Prostate gland (tissue), 2 donors: ENCODE results near the gene PDIA5. TPM values are rescaled to one million over a fixed set of nuclear protein-coding genes. Genes with fewer than 3 reads are reported as not detected.
"Not testable (repeated sequence)": the region's sequence is repeated elsewhere in the genome, so short reads cannot be mapped to it uniquely, and the experiment has no call there.

Experiments used
- DNase-seq: peaks from one replicate; pipeline ENCODE4 v3.0.0-alpha.2; 2019; ENCODE audit warnings: low spot score
- H3K27ac ChIP-seq, 2 donors: fragments of 200-600 bp; sonication (generic); 2 replicates each; pipeline ENCODE4 v1.5.1; 2017 to 2019
- H3K27me3 ChIP-seq: fragments of 200-600 bp; sonication (generic); replicated peaks from 2 replicates; pipeline ENCODE4 v1.5.1; 2019; ENCODE audit not compliant: insufficient read depth
- H3K36me3 ChIP-seq, 2 donors: fragments of 200-600 bp; sonication (generic); 1 replicate in 1 of 2; 2 replicates in 1 of 2; pipeline versions ENCODE4 v1.5.1 to v1.8.1; 2017 to 2019
- H3K4me1 ChIP-seq: fragments of 200-600 bp; sonication (generic); replicated peaks from 2 replicates; pipeline ENCODE4 v1.5.1; 2019
- H3K4me3 ChIP-seq, 2 donors: fragments of 200-600 bp; sonication (generic); 2 replicates each; pipeline ENCODE4 v1.5.1; 2017 to 2019
- H3K9me3 ChIP-seq: fragments of 200-600 bp; sonication (generic); 2 replicates; pipeline ENCODE4 v1.5.1; 2017
- CTCF ChIP-seq, 4 experiments: fragments of 200-600 bp in 2 of 4; fragments of 450-650 bp in 2 of 4; sonication (generic) in 2 of 4; IDR thresholded peaks; 1 replicate in 3 of 4; 2 replicates in 1 of 4; pipeline ENCODE4 v1.5.1; 2016 to 2019; ENCODE audit warnings: antibody characterized with exemption in 4 of 4, mild to moderate bottlenecking in 2 of 4, moderate library complexity in 2 of 4
- POLR2A ChIP-seq: fragments of 450-650 bp; IDR thresholded peaks from one replicate; pipeline ENCODE4 v1.6.1; 2016; ENCODE audit warnings: antibody characterized with exemption, mild to moderate bottlenecking
- POLR2AphosphoS5 ChIP-seq: sonication (generic); formaldehyde crosslinking; IDR thresholded peaks from one replicate; pipeline ENCODE4 v1.6.1; 2017; ENCODE audit warnings: antibody characterized with exemption
- WGBS: methylation state at CpG from one replicate; pipeline ENCODE4 v1.1.5; 2018; 5-methylcytosine and 5-hydroxymethylcytosine counted together
- intact Hi-C: fragments of 100-400 bp; cut with DNase I; formaldehyde crosslinking; loops from one replicate; pipeline ENCODE4 v1.14.2; 2022
- total RNA-seq, 2 donors: library from RNA; depleted of rRNA; stranded (reverse); fragments of >200 nt; gene quantifications; one replicate each; pipeline ENCODE4 v1.1.0, GENCODE V29; 2016

Gene PDIA5
- total RNA-seq, 2 donors from 2014 or later: 67.9 to 75.9 TPM

DNA sequence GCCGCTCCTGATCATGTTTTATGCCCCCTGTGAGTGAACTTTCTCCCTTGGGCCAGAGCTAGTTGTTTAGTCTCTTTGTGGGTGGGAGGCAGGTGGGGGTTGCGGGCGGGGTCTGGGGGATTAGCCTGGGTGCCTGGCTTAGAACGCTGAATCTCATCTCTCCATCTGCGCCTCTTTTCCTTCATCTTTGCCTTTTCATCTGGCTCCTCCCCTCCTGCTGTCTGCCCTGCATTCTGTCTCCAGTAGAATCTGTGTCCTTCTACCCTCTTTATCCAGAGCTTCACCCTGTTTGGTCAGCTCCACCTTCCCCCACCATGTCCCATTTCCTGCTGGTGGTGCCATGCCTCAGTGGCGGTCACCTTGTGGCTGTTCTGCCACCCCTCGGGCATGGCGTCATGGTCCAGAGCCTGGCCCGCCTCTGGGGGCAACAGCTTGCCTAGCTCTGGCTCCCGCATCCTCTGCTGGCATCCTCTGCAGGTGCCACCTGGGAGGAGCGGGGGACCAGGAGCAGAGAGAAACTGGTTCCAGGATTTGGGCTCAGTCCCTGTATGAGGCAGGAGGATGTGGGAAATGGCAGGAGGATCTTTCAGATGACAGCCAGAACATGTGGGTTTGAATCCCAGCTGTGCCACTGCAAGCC lies 44.3 kb downstream of the PDIA5 start:
- no peaks in the 10 kb centered on the region for H3K27me3 ChIP-seq
- H3K36me3 ChIP-seq: peaks cover 0 to 3% of the 10 kb centered on the region in 2 donors
- no peak for TF ChIP-seq POLR2A
- TF ChIP-seq POLR2AphosphoS5: no peak
- no peak for TF ChIP-seq CTCF (IDR thresholded peaks at IDR 0.05)
- H3K4me1 ChIP-seq: no peaks in the 10 kb centered on the region
- no peak for DNase-seq
- WGBS: 97% methylated on average over 11 of the region's 11 CpGs
- H3K9me3 ChIP-seq: no peaks in the 10 kb centered on the region
- H3K27ac ChIP-seq: no peak overlapping the region
- no peak overlapping the region for H3K4me3 ChIP-seq
- intact Hi-C loops: no loop called here

DNA sequence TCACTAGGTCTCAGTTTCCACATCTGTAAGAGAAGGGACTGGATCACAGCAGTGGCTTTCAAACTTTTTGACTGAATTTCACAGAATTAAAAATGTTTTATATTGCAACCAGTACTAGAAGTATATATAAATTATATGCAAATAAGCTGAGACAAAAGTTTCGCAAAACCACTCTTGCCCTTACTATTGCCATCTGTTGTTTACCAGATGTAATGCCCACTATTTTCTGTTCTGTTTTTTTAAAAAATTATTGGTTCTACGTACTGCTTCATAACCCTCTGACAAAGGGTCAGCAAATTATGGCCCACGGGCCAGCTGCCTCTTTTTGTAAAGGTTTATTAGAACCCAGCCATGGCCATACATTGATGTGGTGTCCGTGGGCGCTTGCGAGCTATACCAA lies 44.8 kb downstream of the PDIA5 start:
- Histone ChIP-seq H3K4me1 (no peaks in the 10 kb centered on the region), H3K27me3 (no peaks in the 10 kb centered on the region), H3K9me3 (no peaks in the 10 kb centered on the region), H3K27ac (no peak overlapping the region), H3K4me3 (no peak overlapping the region), H3K36me3 (peaks cover 0 to 3% of the 10 kb centered on the region in 2 donors)
- intact Hi-C loops: no loop called here
- DNase-seq: no peak
- 95% methylated on average over 6 of the region's 6 CpGs for WGBS
- TF ChIP-seq CTCF (IDR thresholded peaks at IDR 0.05) (no peak), POLR2AphosphoS5 (no peak), POLR2A (no peak)

- no peaks in the 10 kb centered on the region for H3K9me3 ChIP-seq
- H3K27ac ChIP-seq: no peak overlapping the region
- H3K4me3 ChIP-seq: no peak overlapping the region
- no peaks in the 10 kb centered on the region for H3K4me1 ChIP-seq
- TF ChIP-seq POLR2AphosphoS5: no peak
- TF ChIP-seq CTCF (IDR thresholded peaks at IDR 0.05): no peak
- no peak for TF ChIP-seq POLR2A
- DNase-seq: no peak
- WGBS: 78% methylated on average over 5 of the region's 5 CpGs
- H3K36me3 ChIP-seq: peaks cover 0 to 3% of the 10 kb centered on the region in 2 donors
- intact Hi-C loops: no loop called here
- H3K27me3 ChIP-seq: no peaks in the 10 kb centered on the region
These were observed 45.4 kb downstream of the PDIA5 start for GRCh38 chr3:123112232-123112631.

- 96% methylated on average over 7 of the region's 7 CpGs for WGBS
- H3K36me3 ChIP-seq, intact Hi-C loops, H3K4me1 ChIP-seq, H3K27me3 ChIP-seq, DNase-seq, H3K4me3 ChIP-seq, H3K27ac ChIP-seq, H3K9me3 ChIP-seq: not testable (repeated sequence)
These were observed 45.8 kb downstream of the PDIA5 start for GRCh38 chr3:123112656-123113055.

DNA sequence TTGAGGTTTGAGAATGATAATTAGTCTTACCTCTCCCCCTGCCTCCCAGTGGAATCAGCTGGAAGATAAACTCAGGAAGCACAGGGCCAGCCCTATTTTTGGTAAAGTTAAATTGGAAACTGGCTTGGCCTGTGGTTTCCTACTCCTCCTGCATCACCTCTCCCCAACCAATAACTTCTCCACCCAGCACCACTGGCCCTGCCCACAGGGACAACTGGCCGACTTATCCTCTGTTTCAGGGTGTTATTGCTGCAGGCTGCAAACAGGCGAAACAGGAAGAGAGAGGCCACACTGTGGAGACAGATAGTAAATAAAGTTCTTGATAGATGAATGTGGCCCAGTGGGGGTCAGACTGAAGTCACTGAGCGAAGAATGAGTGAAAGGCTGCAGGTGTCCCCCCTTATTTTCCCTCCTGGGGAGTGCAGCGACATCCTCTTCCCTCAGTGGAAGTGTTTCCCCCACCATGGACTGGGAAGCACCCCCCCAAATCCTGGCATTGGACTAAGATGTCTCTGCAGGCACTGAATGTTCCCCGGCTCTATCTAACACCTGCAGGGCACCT lies 47.1 kb downstream of the PDIA5 start:
- no peaks in the 10 kb centered on the region for H3K36me3 ChIP-seq
- H3K27me3 ChIP-seq: no peaks in the 10 kb centered on the region
- H3K4me3 ChIP-seq: no peak overlapping the region
- 59% methylated on average over 5 of the region's 5 CpGs for WGBS
- no peaks in the 10 kb centered on the region for H3K4me1 ChIP-seq
- H3K27ac ChIP-seq: no peak overlapping the region
- DNase-seq: peak; percentile 32
- TF ChIP-seq CTCF (IDR thresholded peaks at IDR 0.05): peak in 2 of 4 experiments; percentile 5 to 6
- peak; percentile 45 for TF ChIP-seq POLR2AphosphoS5
- TF ChIP-seq POLR2A: no peak
- no peaks in the 10 kb centered on the region for H3K9me3 ChIP-seq
- intact Hi-C loops: no loop called here
